Measurements from ENCODE around the gene TMOD2. TPM values are rescaled to one million over a fixed set of nuclear protein-coding genes. Genes with fewer than 3 reads are reported as not detected.

TMOD2 gene
- total RNA-seq, 1 experiment from 2014 or later = 3.6 TPM

DNA sequence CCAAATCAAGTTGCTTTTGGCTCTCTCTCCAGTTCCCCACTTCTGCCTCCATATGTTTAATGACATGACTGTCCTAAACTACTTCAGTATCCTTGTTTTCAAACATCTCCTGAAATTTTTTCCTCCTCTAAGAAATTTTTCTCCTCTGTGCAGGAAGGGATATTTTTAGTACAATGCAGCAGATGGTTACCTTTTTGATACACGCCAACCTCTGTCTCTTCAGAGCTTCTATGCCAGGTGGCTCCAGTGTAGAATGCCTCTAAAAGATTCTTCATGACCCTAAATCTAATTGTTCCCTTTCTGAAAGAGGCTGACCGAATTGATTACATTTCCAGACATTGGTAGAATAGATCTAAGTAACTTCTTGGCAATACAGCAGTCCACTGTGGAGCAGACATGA is 111.7 kb downstream of the TMOD2 start:
- POLR2A ChIA-PET = no interaction called here
- Mint-ChIP-seq H3K36me3 (peaks cover 9% of the 10 kb centered on the region), H3K27ac (peak overlapping the region; percentile 0; the same call in 1 of the 2 replicates), H3K27me3 (ENCODE audit: low read depth) (no peaks in the 10 kb centered on the region), H3K4me3 (no peak overlapping the region), H3K9me3 (no peaks in the 10 kb centered on the region), H3K4me1 (peaks cover 37% of the 10 kb centered on the region)
- no peak for TF ChIP-seq ELF4 (CRISPR knock-in tag; IDR thresholded peaks at IDR 0.05; ENCODE audit: low read depth)
- no peak for TF ChIP-seq ZNF232 (CRISPR knock-in tag; IDR thresholded peaks at IDR 0.05)
- TF ChIP-seq ZBTB43 (CRISPR knock-in tag; IDR thresholded peaks at IDR 0.05) = no peak
- TF ChIP-seq NFE2L1 (CRISPR knock-in tag; IDR thresholded peaks at IDR 0.05) = no peak
- no peak for TF ChIP-seq IRF1 (CRISPR knock-in tag; IDR thresholded peaks at IDR 0.05)
- no peak for TF ChIP-seq ATF3 (CRISPR knock-in tag; conservative IDR thresholded peaks at IDR 0.05)
- TF ChIP-seq E2F1 (CRISPR knock-in tag; IDR thresholded peaks at IDR 0.05) = no peak
- TF ChIP-seq NR3C1 (CRISPR knock-in tag; conservative IDR thresholded peaks at IDR 0.05; ENCODE audit: low read depth) = no peak
- TF ChIP-seq KAT7 (CRISPR knock-in tag; IDR thresholded peaks at IDR 0.05; ENCODE audit: borderline replicate concordance) = no peak
- no peak for TF ChIP-seq CREB1 (CRISPR knock-in tag; IDR thresholded peaks at IDR 0.05)
- no peak for TF ChIP-seq FOXK1 (CRISPR knock-in tag; IDR thresholded peaks at IDR 0.05)
- TF ChIP-seq, protein P1, sequence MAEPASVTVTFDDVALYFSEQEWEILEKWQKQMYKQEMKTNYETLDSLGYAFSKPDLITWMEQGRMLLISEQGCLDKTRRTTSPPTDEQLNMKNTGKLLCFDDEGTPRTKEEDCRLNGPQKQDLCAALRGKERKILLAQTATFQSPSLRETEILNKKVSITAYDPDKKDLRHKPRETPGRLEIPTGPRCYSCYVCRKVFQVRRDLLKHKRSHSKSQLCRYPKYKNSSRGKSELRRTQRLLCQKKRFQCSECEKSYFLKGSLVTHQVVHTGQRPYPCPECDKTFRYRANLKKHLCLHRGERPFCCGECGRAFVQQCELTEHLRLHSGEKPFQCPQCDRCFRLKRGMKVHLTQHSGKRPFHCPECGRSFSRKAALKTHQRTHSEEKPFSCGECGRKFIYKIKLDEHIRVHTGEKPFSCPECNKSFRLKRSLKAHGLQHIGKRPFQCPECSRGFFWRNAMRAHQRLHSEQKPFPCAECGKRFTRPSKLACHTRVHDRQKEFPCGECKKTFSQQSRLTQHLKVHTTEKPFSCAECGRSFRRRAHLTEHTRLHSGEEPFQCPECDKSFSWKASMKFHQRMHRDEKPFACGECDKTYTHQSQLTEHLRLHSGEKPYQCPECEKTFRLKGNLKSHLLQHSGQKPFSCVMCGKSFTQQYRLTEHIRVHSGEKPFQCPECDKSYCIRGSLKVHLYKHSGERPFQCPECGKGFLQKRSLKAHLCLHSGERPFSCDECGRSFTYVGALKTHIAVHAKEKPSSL (CRISPR knock-in tag; conservative IDR thresholded peaks at IDR 0.05) = no peak
- TF ChIP-seq NFYB (CRISPR knock-in tag; conservative IDR thresholded peaks at IDR 0.05; ENCODE audit: low read depth) = no peak
- no peak for TF ChIP-seq ZMAT4 (CRISPR knock-in tag; IDR thresholded peaks at IDR 0.05)
- TF ChIP-seq, protein P2, sequence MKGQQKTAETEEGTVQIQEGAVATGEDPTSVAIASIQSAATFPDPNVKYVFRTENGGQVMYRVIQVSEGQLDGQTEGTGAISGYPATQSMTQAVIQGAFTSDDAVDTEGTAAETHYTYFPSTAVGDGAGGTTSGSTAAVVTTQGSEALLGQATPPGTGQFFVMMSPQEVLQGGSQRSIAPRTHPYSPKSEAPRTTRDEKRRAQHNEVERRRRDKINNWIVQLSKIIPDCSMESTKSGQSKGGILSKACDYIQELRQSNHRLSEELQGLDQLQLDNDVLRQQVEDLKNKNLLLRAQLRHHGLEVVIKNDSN (CRISPR knock-in tag; IDR thresholded peaks at IDR 0.05) = no peak
- TF ChIP-seq, protein P3, sequence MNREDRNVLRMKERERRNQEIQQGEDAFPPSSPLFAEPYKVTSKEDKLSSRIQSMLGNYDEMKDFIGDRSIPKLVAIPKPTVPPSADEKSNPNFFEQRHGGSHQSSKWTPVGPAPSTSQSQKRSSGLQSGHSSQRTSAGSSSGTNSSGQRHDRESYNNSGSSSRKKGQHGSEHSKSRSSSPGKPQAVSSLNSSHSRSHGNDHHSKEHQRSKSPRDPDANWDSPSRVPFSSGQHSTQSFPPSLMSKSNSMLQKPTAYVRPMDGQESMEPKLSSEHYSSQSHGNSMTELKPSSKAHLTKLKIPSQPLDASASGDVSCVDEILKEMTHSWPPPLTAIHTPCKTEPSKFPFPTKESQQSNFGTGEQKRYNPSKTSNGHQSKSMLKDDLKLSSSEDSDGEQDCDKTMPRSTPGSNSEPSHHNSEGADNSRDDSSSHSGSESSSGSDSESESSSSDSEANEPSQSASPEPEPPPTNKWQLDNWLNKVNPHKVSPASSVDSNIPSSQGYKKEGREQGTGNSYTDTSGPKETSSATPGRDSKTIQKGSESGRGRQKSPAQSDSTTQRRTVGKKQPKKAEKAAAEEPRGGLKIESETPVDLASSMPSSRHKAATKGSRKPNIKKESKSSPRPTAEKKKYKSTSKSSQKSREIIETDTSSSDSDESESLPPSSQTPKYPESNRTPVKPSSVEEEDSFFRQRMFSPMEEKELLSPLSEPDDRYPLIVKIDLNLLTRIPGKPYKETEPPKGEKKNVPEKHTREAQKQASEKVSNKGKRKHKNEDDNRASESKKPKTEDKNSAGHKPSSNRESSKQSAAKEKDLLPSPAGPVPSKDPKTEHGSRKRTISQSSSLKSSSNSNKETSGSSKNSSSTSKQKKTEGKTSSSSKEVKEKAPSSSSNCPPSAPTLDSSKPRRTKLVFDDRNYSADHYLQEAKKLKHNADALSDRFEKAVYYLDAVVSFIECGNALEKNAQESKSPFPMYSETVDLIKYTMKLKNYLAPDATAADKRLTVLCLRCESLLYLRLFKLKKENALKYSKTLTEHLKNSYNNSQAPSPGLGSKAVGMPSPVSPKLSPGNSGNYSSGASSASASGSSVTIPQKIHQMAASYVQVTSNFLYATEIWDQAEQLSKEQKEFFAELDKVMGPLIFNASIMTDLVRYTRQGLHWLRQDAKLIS (CRISPR knock-in tag; IDR thresholded peaks at IDR 0.05; ENCODE audit: borderline replicate concordance) = no peak
- no peak for TF ChIP-seq ESRRA (CRISPR knock-in tag; IDR thresholded peaks at IDR 0.05; ENCODE audit: borderline replicate concordance)
- TF ChIP-seq FOXJ3 (CRISPR knock-in tag; IDR thresholded peaks at IDR 0.05; ENCODE audit: borderline replicate concordance) = no peak
- TF ChIP-seq ZNF138 (CRISPR knock-in tag; conservative IDR thresholded peaks at IDR 0.05) = no peak
- no peak for TF ChIP-seq MXD4 (CRISPR knock-in tag; IDR thresholded peaks at IDR 0.05; ENCODE audit: borderline replicate concordance)
- ATAC-seq (no peak), DNase-seq (ENCODE audit: low spot score) (no peak)
- CTCF ChIA-PET = interaction anchor here (1.7 kb wide), 1 partner anchor 26 kb away, joined by 6 read pairs; no protein-coding TSS in a partner anchor
